Keratinocyte (primary cell): Measurements from ENCODE around the gene STK11IP.

ENCODE experiments used
- EZH2 ChIP-seq: IDR thresholded peaks from one replicate; pipeline ENCODE4 v1.6.1; 2012; ENCODE audit warnings: inconsistent platforms, mild to moderate bottlenecking, low read length, moderate library complexity
- TF ChIP-seq, protein P1 (sequence below), 3 experiments: IDR thresholded peaks in 1 of 3; conservative IDR thresholded peaks in 1 of 3; optimal IDR thresholded peaks in 1 of 3; 2 replicates in 2 of 3; 3 replicates in 1 of 3; pipeline versions ENCODE3 to v1.5.1; 2011; ENCODE audit warnings: low read length in 3 of 3, mild to moderate bottlenecking in 3 of 3, moderate library complexity in 2 of 3, control low read depth in 1 of 3, inconsistent platforms in 1 of 3; ENCODE audit not compliant: insufficient read depth in 2 of 3; ENCODE audit errors: extremely low read depth in 1 of 3

DNA sequence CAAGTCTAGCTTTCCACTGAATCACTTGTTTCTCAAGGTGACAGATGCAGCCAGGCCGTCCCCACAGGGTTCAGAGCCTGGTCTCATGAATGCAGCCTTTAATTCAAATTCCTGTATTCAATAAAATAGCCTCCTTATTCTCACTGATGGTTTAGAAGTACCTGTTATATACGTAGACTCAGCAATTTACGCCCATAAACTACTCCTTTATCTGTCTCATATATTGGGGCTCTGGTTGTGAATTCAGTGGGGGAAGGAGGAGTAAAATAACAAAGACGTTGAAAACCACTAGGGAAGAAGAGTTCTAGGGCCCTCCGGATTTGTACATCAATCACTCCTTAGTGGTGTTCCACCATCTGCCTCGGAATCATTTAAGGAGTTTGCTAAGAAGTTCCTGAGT is 28.0 kb upstream of the STK11IP start:
- no peak for TF ChIP-seq EZH2
- TF ChIP-seq, protein P1, sequence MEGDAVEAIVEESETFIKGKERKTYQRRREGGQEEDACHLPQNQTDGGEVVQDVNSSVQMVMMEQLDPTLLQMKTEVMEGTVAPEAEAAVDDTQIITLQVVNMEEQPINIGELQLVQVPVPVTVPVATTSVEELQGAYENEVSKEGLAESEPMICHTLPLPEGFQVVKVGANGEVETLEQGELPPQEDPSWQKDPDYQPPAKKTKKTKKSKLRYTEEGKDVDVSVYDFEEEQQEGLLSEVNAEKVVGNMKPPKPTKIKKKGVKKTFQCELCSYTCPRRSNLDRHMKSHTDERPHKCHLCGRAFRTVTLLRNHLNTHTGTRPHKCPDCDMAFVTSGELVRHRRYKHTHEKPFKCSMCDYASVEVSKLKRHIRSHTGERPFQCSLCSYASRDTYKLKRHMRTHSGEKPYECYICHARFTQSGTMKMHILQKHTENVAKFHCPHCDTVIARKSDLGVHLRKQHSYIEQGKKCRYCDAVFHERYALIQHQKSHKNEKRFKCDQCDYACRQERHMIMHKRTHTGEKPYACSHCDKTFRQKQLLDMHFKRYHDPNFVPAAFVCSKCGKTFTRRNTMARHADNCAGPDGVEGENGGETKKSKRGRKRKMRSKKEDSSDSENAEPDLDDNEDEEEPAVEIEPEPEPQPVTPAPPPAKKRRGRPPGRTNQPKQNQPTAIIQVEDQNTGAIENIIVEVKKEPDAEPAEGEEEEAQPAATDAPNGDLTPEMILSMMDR (optimal IDR thresholded peaks at IDR 0.05 in 1 of 3, IDR thresholded peaks at IDR 0.05 in 1 of 3, conservative IDR thresholded peaks at IDR 0.05 in 1 of 3; ENCODE audit: extremely low read depth in 1 of 3, insufficient read depth in 2 of 3, low read length in 3 of 3) = no peak
